Tibial nerve (tissue), 4 donors: ENCODE measurements around the gene PCF11. TPM values are rescaled to one million over a fixed set of nuclear protein-coding genes. Genes with fewer than 3 reads are reported as not detected.

ENCODE experiments used
- DNase-seq, 2 donors: peaks; one replicate each; pipeline ENCODE4 v3.0.0-alpha.2; 2019; ENCODE audit warnings: low spot score in 2 of 2
- H3K27ac ChIP-seq, 4 donors: fragments of 200-600 bp; sonication (generic) in 3 of 4; one replicate each; pipeline ENCODE4 v1.5.1; 2017 to 2019; ENCODE audit warnings: mild to moderate bottlenecking in 1 of 4
- H3K27me3 ChIP-seq, 2 donors: fragments of 200-600 bp; sonication (generic) in 1 of 2; one replicate each; pipeline versions ENCODE4 v1.5.1 to v1.6.0; 2017 to 2019
- H3K36me3 ChIP-seq, 3 donors: fragments of 200-600 bp; sonication (generic); one replicate each; pipeline ENCODE4 v1.5.1; 2018 to 2019
- H3K4me1 ChIP-seq, 4 donors: fragments of 200-600 bp; sonication (generic) in 3 of 4; one replicate each; pipeline ENCODE4 v1.5.1; 2017 to 2019
- H3K4me3 ChIP-seq, 4 donors: fragments of 200-600 bp; sonication (generic) in 3 of 4; one replicate each; pipeline ENCODE4 v1.5.1; 2017 to 2019; ENCODE audit warnings: mild to moderate bottlenecking in 1 of 4, moderate library complexity in 1 of 4
- H3K9me3 ChIP-seq, 4 donors: fragments of 200-600 bp; sonication (generic) in 3 of 4; one replicate each; pipeline ENCODE4 v1.5.1; 2017 to 2019
- CTCF ChIP-seq, 5 experiments: fragments of 200-600 bp in 3 of 5; fragments of 450-650 bp in 2 of 5; sonication (generic) in 3 of 5; IDR thresholded peaks; one replicate each; pipeline ENCODE4 v1.5.1; 2016 to 2019; ENCODE audit warnings: antibody characterized with exemption in 5 of 5, mild to moderate bottlenecking in 3 of 5, moderate library complexity in 2 of 5
- EP300 ChIP-seq, 2 donors: sonication (generic); formaldehyde crosslinking; IDR thresholded peaks; one replicate each; pipeline ENCODE4 v1.6.1; 2017; ENCODE audit warnings: antibody characterized with exemption in 2 of 2, mild to moderate bottlenecking in 1 of 2
- POLR2A ChIP-seq, 2 donors: fragments of 450-650 bp; IDR thresholded peaks; one replicate each; pipeline ENCODE4 v1.6.1; 2017; ENCODE audit warnings: antibody characterized with exemption in 2 of 2, mild to moderate bottlenecking in 2 of 2, moderate library complexity in 2 of 2
- WGBS, 2 donors: methylation state at CpG; one replicate each; pipeline ENCODE4 v1.1.5; 2018; 5-methylcytosine and 5-hydroxymethylcytosine counted together
- total RNA-seq, 4 donors: library from RNA; depleted of rRNA; stranded (reverse); fragments of >200 nt; gene quantifications; one replicate each; pipeline ENCODE4 v1.1.0, GENCODE V29; 2016

The PCF11 gene
- total RNA-seq, 4 donors from 2014 or later = 88.5 to 145 (median 126) TPM

- H3K4me3 ChIP-seq = peak overlapping the region in 1 of 4 donors; percentile 78
- H3K4me1 ChIP-seq = peaks cover 0 to 42% (median 20%) of the 10 kb centered on the region in 4 donors
- no peaks in the 10 kb centered on the region for H3K9me3 ChIP-seq
- no peak for TF ChIP-seq EP300 (IDR thresholded peaks at IDR 0.05)
- no peak for TF ChIP-seq POLR2A (IDR thresholded peaks at IDR 0.05)
- no peak for TF ChIP-seq CTCF (IDR thresholded peaks at IDR 0.05)
- H3K27me3 ChIP-seq = no peaks in the 10 kb centered on the region
- peak overlapping the region in 2 of 4 donors; percentile 95 to 96 for H3K27ac ChIP-seq
- 91 to 93% methylated on average over 11 of the region's 11 CpGs for WGBS, 2 donors
- no peak for DNase-seq
- peaks cover 0 to 53% (median 0%) of the 10 kb centered on the region in 3 donors for H3K36me3 ChIP-seq
These were observed 35.1 kb downstream of the PCF11 start for GRCh38 chr11:83191986-83192385.

GRCh38 chr11:83192606-83193245 is 35.8 kb downstream of the PCF11 start:
- 14 to 15% methylated on average over 8 of the region's 8 CpGs for WGBS, 2 donors
- H3K9me3 ChIP-seq = no peaks in the 10 kb centered on the region
- TF ChIP-seq EP300 (IDR thresholded peaks at IDR 0.05) (no peak), CTCF (IDR thresholded peaks at IDR 0.05) (no peak), POLR2A (IDR thresholded peaks at IDR 0.05) (no peak)
- DNase-seq = no peak
- H3K4me1 ChIP-seq = peaks cover 0 to 45% (median 20%) of the 10 kb centered on the region in 4 donors
- H3K27ac ChIP-seq = peak overlapping the region; percentile 55 to 96 (median 90)
- peak overlapping the region; percentile 67 to 85 (median 78) for H3K4me3 ChIP-seq
- H3K36me3 ChIP-seq = peaks cover 0 to 45% (median 0%) of the 10 kb centered on the region in 3 donors
- no peaks in the 10 kb centered on the region for H3K27me3 ChIP-seq

- peak; percentile 83 to 95 for DNase-seq
These were observed 36.7 kb downstream of the PCF11 start, which contains the start of gene ANKRD42 for GRCh38 chr11:83193315-83194280. ANKRD42 (plus strand) TSS chr11:83193712; CDS start chr11:83194671, 959 bp downstream.

GRCh38 chr11:83194281-83195142 is 37.6 kb downstream of the PCF11 start:
- 2% methylated on average over 30 to 35 of the region's 35 CpGs for WGBS, 2 donors
- TF ChIP-seq CTCF (IDR thresholded peaks at IDR 0.05) = no peak
- TF ChIP-seq EP300 (IDR thresholded peaks at IDR 0.05) = peak in 1 of 2 donors; percentile 21
- TF ChIP-seq POLR2A (IDR thresholded peaks at IDR 0.05) = no peak
- peaks cover 0 to 45% (median 20%) of the 10 kb centered on the region in 4 donors for H3K4me1 ChIP-seq

More at GRCh38 chr11:83193315-83194280, 36.7 kb downstream of the PCF11 start, which contains the start of gene ANKRD42:
- WGBS, 2 donors = 1% methylated on average over 57 to 67 of the region's 67 CpGs
- TF ChIP-seq CTCF (IDR thresholded peaks at IDR 0.05) (peak in 1 of 5 experiments; percentile 50), POLR2A (IDR thresholded peaks at IDR 0.05) (peak; percentile 57 to 67), EP300 (IDR thresholded peaks at IDR 0.05) (peak; percentile 51 to 97)
- no peaks in the 10 kb centered on the region for H3K9me3 ChIP-seq
- no peaks in the 10 kb centered on the region for H3K27me3 ChIP-seq
- H3K4me1 ChIP-seq = peaks cover 0 to 45% (median 20%) of the 10 kb centered on the region in 4 donors
- H3K4me3 ChIP-seq = peak within 1 kb of the TSS; percentile 67 to 85 (median 78)
- H3K27ac ChIP-seq = peak within 1 kb of the TSS; percentile 55 to 96 (median 90)
- H3K36me3 ChIP-seq = peaks cover 0 to 40% (median 0%) of the 10 kb centered on the region in 3 donors

More at GRCh38 chr11:83194281-83195142, 37.6 kb downstream of the PCF11 start:
- peak overlapping the region; percentile 33 to 96 (median 90) for H3K27ac ChIP-seq
- no peaks in the 10 kb centered on the region for H3K27me3 ChIP-seq
- H3K4me3 ChIP-seq = peak overlapping the region; percentile 67 to 85 (median 78)
- peaks cover 0 to 38% (median 0%) of the 10 kb centered on the region in 3 donors for H3K36me3 ChIP-seq
- H3K9me3 ChIP-seq = no peaks in the 10 kb centered on the region
- DNase-seq = peak; percentile 33 to 38
